HepG2 (cell line): ENCODE measurements around the gene PODXL2. TPM values are rescaled to one million over a fixed set of nuclear protein-coding genes. Genes with fewer than 3 reads are reported as not detected.

ENCODE experiments used
- KLF15 ChIP-seq: sonication (generic); formaldehyde crosslinking; IDR thresholded peaks from 2 replicates; pipeline ENCODE4 v1.8.1; 2023; ENCODE audit warnings: borderline replicate concordance, mild to moderate bottlenecking, inconsistent platforms, missing genetic modification reagents, mixed read lengths
- MEF2D ChIP-seq: sonication (generic); formaldehyde crosslinking; IDR thresholded peaks from 2 replicates; pipeline ENCODE4 v1.5.1; 2020; ENCODE audit warnings: mild to moderate bottlenecking, missing genetic modification reagents
- POLR2AphosphoS2 ChIP-seq: IDR thresholded peaks from 2 replicates; pipeline ENCODE4 v1.6.1; 2011; ENCODE audit warnings: low read depth, low read length, improper control_type of control experiment
- SMARCC2 ChIP-seq: fragments of 450-650 bp; IDR thresholded peaks from 2 replicates; pipeline ENCODE4 v1.6.1; 2017; ENCODE audit warnings: antibody characterized with exemption, mild to moderate bottlenecking
- YEATS2 ChIP-seq: sonication (generic); formaldehyde crosslinking; IDR thresholded peaks from 2 replicates; pipeline ENCODE4 v1.4.0; 2020; ENCODE audit warnings: missing genetic modification reagents, borderline replicate concordance
- ZNF264 ChIP-seq: sonication (generic); formaldehyde crosslinking; IDR thresholded peaks from 2 replicates; pipeline ENCODE4 v1.4.0; 2020; ENCODE audit warnings: missing genetic modification reagents
- ZNF282 ChIP-seq: fragments of 450-650 bp; IDR thresholded peaks from 2 replicates; pipeline ENCODE4 v1.6.1; 2018; ENCODE audit not compliant: partially characterized antibody
- polyA plus RNA-seq, 8 experiments: library from polyadenylated mRNA; depleted of rRNA in 3 of 8; stranded (reverse) in 7 of 8; unstranded in 1 of 8; fragments of >200 nt; fragmentation: Illumina TruSeq in 4 of 8; extraction: Trizol in 4 of 8; gene quantifications; 2 replicates each; pipeline versions ENCODE4 v1.2.1 to v1.2.3, GENCODE V29; 2011 to 2016; ENCODE audit warnings: low read depth in 4 of 8, missing spikeins in 1 of 8, mixed read lengths in 1 of 8; ENCODE audit not compliant: insufficient read depth in 1 of 8
- total RNA-seq, 5 experiments: library from RNA; depleted of rRNA; stranded (reverse); fragments of >200 nt; fragmentation: Illumina TruSeq; extraction: Trizol; gene quantifications; 2 replicates each; pipeline ENCODE4 v1.2.3, GENCODE V29; 2016; ENCODE audit warnings: low read depth in 1 of 5
- TF ChIP-seq, protein P1 (sequence below): sonication (generic); formaldehyde crosslinking; IDR thresholded peaks from 2 replicates; pipeline ENCODE4 v1.5.0; 2020; ENCODE audit warnings: mild to moderate bottlenecking, missing genetic modification reagents
- TF ChIP-seq, protein P2 (sequence below), 2 experiments: sonication (generic) in 1 of 2; formaldehyde crosslinking in 1 of 2; IDR thresholded peaks; 2 replicates each; pipeline versions ENCODE4 v1.4.0 to v1.6.1; 2018 to 2020; ENCODE audit warnings: missing genetic modification reagents in 2 of 2, borderline replicate concordance in 1 of 2, low read depth in 1 of 2, mild to moderate bottlenecking in 1 of 2, missing biosample characterization in 1 of 2

The PODXL2 gene
- total and polyA plus RNA-seq, 2 of the 13 experiments (the other 11 are each of a cell fraction or from before 2014, with no cell fraction given) = 20.4 to 25.1 TPM

DNA sequence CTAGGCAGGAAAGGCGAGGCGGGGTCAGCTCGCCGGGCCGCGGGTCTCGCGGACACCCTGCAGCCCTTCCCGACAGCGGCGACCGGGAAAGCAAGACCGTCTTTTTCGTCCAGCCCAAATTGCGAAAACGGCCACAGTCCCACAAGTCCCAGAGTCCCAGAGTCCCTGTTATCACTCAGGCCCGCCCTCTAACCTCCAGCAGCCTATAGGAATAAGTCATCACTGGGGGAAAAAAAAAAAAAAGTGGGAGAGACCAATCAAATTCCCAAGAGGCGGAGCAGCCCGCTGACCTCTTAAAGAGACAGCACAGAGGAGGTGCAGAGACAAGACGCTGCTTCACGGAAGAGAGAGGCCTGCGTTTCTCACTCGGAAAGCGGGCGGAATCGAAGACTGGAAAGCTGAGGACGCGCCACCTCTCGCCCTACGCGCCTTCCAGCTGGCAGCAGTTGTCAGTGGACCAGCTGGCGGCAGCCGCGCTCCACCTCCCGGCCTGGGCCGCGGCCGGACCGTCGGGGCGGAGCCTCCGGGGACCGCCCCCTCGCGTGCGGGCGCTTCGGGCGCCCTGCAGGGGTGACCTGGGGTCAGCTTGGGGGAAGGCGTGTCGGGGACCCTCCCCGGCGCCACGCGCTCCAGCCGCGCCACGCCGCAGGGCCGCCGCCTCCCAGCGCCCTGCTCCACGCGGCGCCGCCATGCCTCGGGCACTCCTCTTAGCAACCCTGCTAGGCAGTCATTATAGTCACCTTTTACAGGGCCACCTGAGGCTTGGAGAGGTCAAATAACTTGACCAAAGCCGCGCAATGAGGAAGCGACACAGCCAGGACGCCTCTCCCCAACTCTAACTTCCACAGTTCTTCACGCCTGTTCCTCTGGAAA is 38.2 kb upstream of the PODXL2 start, which contains the start of gene TPRA1 (continued):
- TF ChIP-seq, protein P1, sequence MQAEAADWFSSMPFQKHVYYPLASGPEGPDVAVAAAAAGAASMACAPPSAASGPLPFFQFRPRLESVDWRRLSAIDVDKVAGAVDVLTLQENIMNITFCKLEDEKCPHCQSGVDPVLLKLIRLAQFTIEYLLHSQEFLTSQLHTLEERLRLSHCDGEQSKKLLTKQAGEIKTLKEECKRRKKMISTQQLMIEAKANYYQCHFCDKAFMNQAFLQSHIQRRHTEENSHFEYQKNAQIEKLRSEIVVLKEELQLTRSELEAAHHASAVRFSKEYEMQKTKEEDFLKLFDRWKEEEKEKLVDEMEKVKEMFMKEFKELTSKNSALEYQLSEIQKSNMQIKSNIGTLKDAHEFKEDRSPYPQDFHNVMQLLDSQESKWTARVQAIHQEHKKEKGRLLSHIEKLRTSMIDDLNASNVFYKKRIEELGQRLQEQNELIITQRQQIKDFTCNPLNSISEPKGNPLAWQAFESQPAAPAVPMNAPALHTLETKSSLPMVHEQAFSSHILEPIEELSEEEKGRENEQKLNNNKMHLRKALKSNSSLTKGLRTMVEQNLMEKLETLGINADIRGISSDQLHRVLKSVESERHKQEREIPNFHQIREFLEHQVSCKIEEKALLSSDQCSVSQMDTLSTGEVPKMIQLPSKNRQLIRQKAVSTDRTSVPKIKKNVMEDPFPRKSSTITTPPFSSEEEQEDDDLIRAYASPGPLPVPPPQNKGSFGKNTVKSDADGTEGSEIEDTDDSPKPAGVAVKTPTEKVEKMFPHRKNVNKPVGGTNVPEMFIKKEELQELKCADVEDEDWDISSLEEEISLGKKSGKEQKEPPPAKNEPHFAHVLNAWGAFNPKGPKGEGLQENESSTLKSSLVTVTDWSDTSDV (CRISPR knock-in tag) = no peak
- TF ChIP-seq POLR2AphosphoS2 (no peak), SMARCC2 (no peak), MEF2D (0 out of 2 replicates have a peak, but pooled peaks have one; percentile 25), ZNF282 (no peak), ZNF264 (CRISPR knock-in tag) (0 out of 2 replicates have a peak, but pooled peaks have one; percentile 22), KLF15 (CRISPR knock-in tag) (no peak), YEATS2 (CRISPR knock-in tag) (peak; percentile 45; the same call in 1 of the 2 replicates)
- TF ChIP-seq, protein P2, sequence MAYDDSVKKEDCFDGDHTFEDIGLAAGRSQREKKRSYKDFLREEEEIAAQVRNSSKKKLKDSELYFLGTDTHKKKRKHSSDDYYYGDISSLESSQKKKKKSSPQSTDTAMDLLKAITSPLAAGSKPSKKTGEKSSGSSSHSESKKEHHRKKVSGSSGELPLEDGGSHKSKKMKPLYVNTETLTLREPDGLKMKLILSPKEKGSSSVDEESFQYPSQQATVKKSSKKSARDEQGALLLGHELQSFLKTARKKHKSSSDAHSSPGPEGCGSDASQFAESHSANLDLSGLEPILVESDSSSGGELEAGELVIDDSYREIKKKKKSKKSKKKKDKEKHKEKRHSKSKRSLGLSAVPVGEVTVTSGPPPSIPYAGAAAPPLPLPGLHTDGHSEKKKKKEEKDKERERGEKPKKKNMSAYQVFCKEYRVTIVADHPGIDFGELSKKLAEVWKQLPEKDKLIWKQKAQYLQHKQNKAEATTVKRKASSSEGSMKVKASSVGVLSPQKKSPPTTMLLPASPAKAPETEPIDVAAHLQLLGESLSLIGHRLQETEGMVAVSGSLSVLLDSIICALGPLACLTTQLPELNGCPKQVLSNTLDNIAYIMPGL (CRISPR knock-in tag; IDR thresholded peaks at IDR 0.05; ENCODE audit: borderline replicate concordance in 1 of 2, low read depth in 1 of 2) = peak; percentile 46 to 85; a peak in 3 of 4 replicates
